SU-DHL-6 (cell line): ENCODE results near the gene IL2RG.

ENCODE experiments used
- H2AFZ ChIP-seq: fragments of 200-600 bp; sonication (generic); 2 replicates; pipeline ENCODE4 v1.6.1; 2014; ENCODE audit warnings: low read depth, mild to moderate bottlenecking, moderate library complexity, mixed read lengths, antibody characterized with exemption, low read length; ENCODE audit not compliant: severe bottlenecking
- H3F3A ChIP-seq: fragments of 200-600 bp; shearing (Covaris generic); 2 replicates; pipeline ENCODE4 v1.6.0; 2016; ENCODE audit warnings: antibody characterized with exemption, mild to moderate bottlenecking; ENCODE audit not compliant: insufficient read depth
- H3K27ac ChIP-seq: fragments of 200-600 bp; sonication (generic); 2 replicates; pipeline ENCODE4 v1.5.1; 2016; ENCODE audit warnings: low read depth, mild to moderate bottlenecking, low read length, moderate library complexity, mixed read lengths
- H3K27me3 ChIP-seq: fragments of 200-600 bp; sonication (generic), shearing (Covaris generic); 2 replicates; pipeline ENCODE4 v1.6.0; 2014; ENCODE audit warnings: mild to moderate bottlenecking, low read length
- H3K36me3 ChIP-seq: fragments of 200-600 bp; sonication (generic); 2 replicates; pipeline ENCODE4 v1.6.1; 2014; ENCODE audit warnings: mild to moderate bottlenecking, low read length, mixed read lengths
- H3K4me2 ChIP-seq: fragments of 300-600, 200-600 bp; shearing (Covaris generic), sonication (generic); 2 replicates; pipeline ENCODE4 v1.6.0; 2014; ENCODE audit warnings: low read length, low read depth, mild to moderate bottlenecking; ENCODE audit not compliant: poor library complexity, severe bottlenecking
- H3K4me3 ChIP-seq: fragments of 200-600 bp; sonication (generic); 2 replicates; pipeline ENCODE4 v1.5.1; 2014; ENCODE audit warnings: antibody characterized with exemption, low read length, mild to moderate bottlenecking, mixed read lengths; ENCODE audit not compliant: insufficient read depth, poor library complexity, severe bottlenecking
- H3K79me2 ChIP-seq: fragments of 200-600 bp; sonication (generic); 2 replicates; pipeline ENCODE4 v1.6.1; 2014; ENCODE audit warnings: mild to moderate bottlenecking, low read length, moderate library complexity; ENCODE audit not compliant: insufficient read depth
- H3K9ac ChIP-seq: fragments of 200-600 bp; sonication (generic); 2 replicates; pipeline ENCODE4 v1.7.0; 2014; ENCODE audit warnings: mild to moderate bottlenecking, low read length
- H3K9me2 ChIP-seq: fragments of 200-600 bp; sonication (generic); replicated peaks from 2 replicates; pipeline ENCODE4 v1.6.1; 2014; ENCODE audit warnings: low read length; ENCODE audit not compliant: insufficient read depth
- H3K9me3 ChIP-seq: fragments of 200-600 bp; sonication (generic); 2 replicates; pipeline ENCODE4 v1.6.1; 2014; ENCODE audit warnings: low read length, mixed read lengths; ENCODE audit not compliant: insufficient read depth
- H4K20me1 ChIP-seq: fragments of 200-600 bp; sonication (generic); 2 replicates; pipeline ENCODE4 v1.6.1; 2014; ENCODE audit warnings: low read depth, mild to moderate bottlenecking, antibody characterized with exemption, low read length, moderate library complexity, mixed read lengths
- EZH2phosphoT487 ChIP-seq: fragments of 200-600 bp; sonication (generic), shearing (Covaris generic); conservative IDR thresholded peaks from 2 replicates; pipeline ENCODE4 v1.6.1; 2018; ENCODE audit warnings: mild to moderate bottlenecking, antibody characterized with exemption, low read length, moderate library complexity, mixed read lengths
- TF ChIP-seq, protein P1 (sequence below): fragments of 200-600 bp; sonication (generic); IDR thresholded peaks from one replicate; pipeline ENCODE4 v1.5.1; 2017; ENCODE audit warnings: antibody characterized with exemption, mild to moderate bottlenecking, low read length, moderate library complexity; ENCODE audit not compliant: insufficient read depth, poor library complexity, severe bottlenecking

IL2RG gene

DNA sequence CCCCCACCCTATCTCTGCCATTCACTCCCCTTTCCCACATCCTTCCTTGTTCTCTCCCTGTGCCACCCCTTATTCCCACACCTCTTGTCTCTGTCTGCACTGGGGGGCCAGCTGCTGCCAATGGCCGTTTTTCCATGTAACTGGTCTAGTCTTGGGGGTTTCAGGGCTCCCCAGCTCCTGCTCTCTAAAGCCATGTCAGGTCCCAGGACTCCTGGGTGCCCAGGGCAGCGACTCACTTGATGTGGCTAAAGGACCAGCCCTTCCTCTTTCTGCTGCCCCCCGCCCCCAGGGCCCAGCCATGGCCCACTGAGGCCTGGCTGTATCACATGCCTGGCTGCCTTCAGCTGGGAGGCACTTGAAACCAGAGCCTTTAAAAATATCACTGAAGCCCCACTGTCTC is 43.3 kb upstream of the IL2RG start:
- Histone ChIP-seq H3K9me3 (no peaks in the 10 kb centered on the region), H2AFZ (no peak overlapping the region), H4K20me1 (no peaks in the 10 kb centered on the region), H3K27me3 (no peaks in the 10 kb centered on the region), H3K4me2 (no peak overlapping the region), H3K36me3 (no peaks in the 10 kb centered on the region), H3K4me3 (no peak overlapping the region), H3K79me2 (no peaks in the 10 kb centered on the region), H3K9ac (no peak overlapping the region), H3K9me2 (no peaks in the 10 kb centered on the region), H3F3A (no peaks in the 10 kb centered on the region), H3K27ac (no peak overlapping the region)
- TF ChIP-seq EZH2phosphoT487, result no peak
- TF ChIP-seq, protein P1, sequence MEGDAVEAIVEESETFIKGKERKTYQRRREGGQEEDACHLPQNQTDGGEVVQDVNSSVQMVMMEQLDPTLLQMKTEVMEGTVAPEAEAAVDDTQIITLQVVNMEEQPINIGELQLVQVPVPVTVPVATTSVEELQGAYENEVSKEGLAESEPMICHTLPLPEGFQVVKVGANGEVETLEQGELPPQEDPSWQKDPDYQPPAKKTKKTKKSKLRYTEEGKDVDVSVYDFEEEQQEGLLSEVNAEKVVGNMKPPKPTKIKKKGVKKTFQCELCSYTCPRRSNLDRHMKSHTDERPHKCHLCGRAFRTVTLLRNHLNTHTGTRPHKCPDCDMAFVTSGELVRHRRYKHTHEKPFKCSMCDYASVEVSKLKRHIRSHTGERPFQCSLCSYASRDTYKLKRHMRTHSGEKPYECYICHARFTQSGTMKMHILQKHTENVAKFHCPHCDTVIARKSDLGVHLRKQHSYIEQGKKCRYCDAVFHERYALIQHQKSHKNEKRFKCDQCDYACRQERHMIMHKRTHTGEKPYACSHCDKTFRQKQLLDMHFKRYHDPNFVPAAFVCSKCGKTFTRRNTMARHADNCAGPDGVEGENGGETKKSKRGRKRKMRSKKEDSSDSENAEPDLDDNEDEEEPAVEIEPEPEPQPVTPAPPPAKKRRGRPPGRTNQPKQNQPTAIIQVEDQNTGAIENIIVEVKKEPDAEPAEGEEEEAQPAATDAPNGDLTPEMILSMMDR, result no peak

DNA sequence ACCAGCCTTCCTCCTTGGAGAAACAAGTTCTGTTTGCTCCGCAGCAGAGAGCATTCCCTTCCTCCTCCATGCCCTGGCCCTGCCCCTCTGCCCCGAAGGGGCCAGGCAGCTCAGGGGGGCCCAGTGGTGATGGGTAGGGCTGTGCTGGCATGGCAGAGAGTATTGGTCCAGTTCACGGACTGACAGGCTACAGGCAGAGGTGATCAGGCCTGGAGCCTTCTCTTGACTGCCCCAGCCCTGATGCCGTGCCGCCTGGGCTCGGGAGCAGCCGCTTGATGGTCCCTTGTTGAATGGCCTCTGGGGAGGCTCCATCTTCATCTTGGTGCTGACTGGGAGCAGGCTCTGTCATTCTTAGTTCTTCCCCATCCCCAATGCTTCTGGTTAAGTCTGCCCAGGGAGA is 42.8 kb upstream of the IL2RG start:
- no peaks in the 10 kb centered on the region for H3F3A ChIP-seq
- no peak overlapping the region for H3K9ac ChIP-seq
- no peak overlapping the region for H3K4me2 ChIP-seq
- H3K27ac ChIP-seq, result no peak overlapping the region
- no peaks in the 10 kb centered on the region for H3K79me2 ChIP-seq
- H2AFZ ChIP-seq, result no peak overlapping the region
- no peak overlapping the region for H3K4me3 ChIP-seq
- no peaks in the 10 kb centered on the region for H3K9me3 ChIP-seq
- no peaks in the 10 kb centered on the region for H4K20me1 ChIP-seq
- TF ChIP-seq, protein P1, result no peak
- TF ChIP-seq EZH2phosphoT487, result no peak
- no peaks in the 10 kb centered on the region for H3K9me2 ChIP-seq
- H3K27me3 ChIP-seq, result no peaks in the 10 kb centered on the region
- no peaks in the 10 kb centered on the region for H3K36me3 ChIP-seq

DNA sequence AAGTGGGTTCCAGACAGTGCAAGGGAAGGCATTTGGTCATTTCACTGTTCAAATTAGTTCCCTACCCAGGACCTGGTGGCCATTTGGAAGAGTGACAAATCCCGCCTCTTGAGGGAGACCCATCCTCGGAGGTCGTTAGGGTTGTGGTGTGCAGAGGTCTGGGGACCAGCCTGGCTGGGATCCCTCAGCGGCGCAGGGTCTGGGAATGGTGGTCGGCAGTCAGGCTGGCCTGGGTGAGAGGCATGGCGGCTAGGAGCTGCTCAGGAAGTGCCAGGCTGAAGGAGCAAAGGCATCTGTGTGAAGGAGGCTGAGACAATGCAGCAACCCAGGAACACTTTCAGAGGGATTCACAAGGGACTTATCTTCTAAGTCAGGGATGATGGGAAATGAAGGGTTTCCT is 40.0 kb upstream of the IL2RG start:
- no peaks in the 10 kb centered on the region for H3K9me3 ChIP-seq

More for the DNA sequence above, 40.0 kb upstream of the IL2RG start:
- TF ChIP-seq EZH2phosphoT487, result no peak
- TF ChIP-seq, protein P1, result no peak
- no peak overlapping the region for H3K9ac ChIP-seq
- H3K4me3 ChIP-seq, result no peak overlapping the region
- H3K27me3 ChIP-seq, result no peaks in the 10 kb centered on the region
- no peaks in the 10 kb centered on the region for H3F3A ChIP-seq
- H3K9me2 ChIP-seq, result no peaks in the 10 kb centered on the region
- no peaks in the 10 kb centered on the region for H3K79me2 ChIP-seq
- H3K4me2 ChIP-seq, result no peak overlapping the region
- no peaks in the 10 kb centered on the region for H4K20me1 ChIP-seq
- H2AFZ ChIP-seq, result no peak overlapping the region
- H3K36me3 ChIP-seq, result no peaks in the 10 kb centered on the region
- no peak overlapping the region for H3K27ac ChIP-seq
